CD4-positive, alpha-beta T cell treated with Interleukin-6 at 100 ng/mL for 8 hours (primary cell): Measurements from ENCODE around the gene ADGRG1.
"Not testable (repeated sequence)": the region's sequence is repeated elsewhere in the genome, so short reads cannot be mapped to it uniquely, and the experiment has no call there.

ENCODE experiments used
- DNase-seq: peaks from one replicate; pipeline ENCODE4 v3.0.0-alpha.2; 2020; ENCODE audit warnings: mixed read lengths, low spot score

ADGRG1 gene

GRCh38 chr16:57666353-57667047, 38.1 kb downstream of the ADGRG1 start:
- DNase-seq: no peak

- no peak for DNase-seq
These were observed 38.7 kb downstream of the ADGRG1 start for GRCh38 chr16:57667048-57667525.

- DNase-seq: no peak
These were observed 39.3 kb downstream of the ADGRG1 start for GRCh38 chr16:57667526-57668262.

GRCh38 chr16:57668263-57668571, 39.8 kb downstream of the ADGRG1 start, which contains the start of gene ADGRG3:
Gene ADGRG3, plus strand, starts transcription at chr16:57668306. Its CDS starts 42 bp downstream, at chr16:57668348.
- DNase-seq: no peak

GRCh38 chr16:57668630-57669475, 40.4 kb downstream of the ADGRG1 start:
- DNase-seq: no peak

GRCh38 chr16:57669476-57670162, 41.2 kb downstream of the ADGRG1 start:
- no peak for DNase-seq

- no peak for DNase-seq
These were observed 41.8 kb downstream of the ADGRG1 start for GRCh38 chr16:57670196-57670595.

GRCh38 chr16:57671451-57671850, 43.0 kb downstream of the ADGRG1 start:
- DNase-seq: not testable (repeated sequence)

GRCh38 chr16:57672416-57672815, 44.0 kb downstream of the ADGRG1 start:
- no peak for DNase-seq

GRCh38 chr16:57672824-57673223, 44.4 kb downstream of the ADGRG1 start:
- DNase-seq: no peak

GRCh38 chr16:57675741-57676551, 47.5 kb downstream of the ADGRG1 start:
- no peak for DNase-seq

GRCh38 chr16:57676553-57677085, 48.2 kb downstream of the ADGRG1 start:
- no peak for DNase-seq

GRCh38 chr16:57677622-57678369, 49.4 kb downstream of the ADGRG1 start:
- no peak for DNase-seq

GRCh38 chr16:57679016-57679415, 50.6 kb downstream of the ADGRG1 start:
- no peak for DNase-seq

- no peak for DNase-seq
These were observed 51.5 kb downstream of the ADGRG1 start for GRCh38 chr16:57679767-57680482.

- no peak for DNase-seq
These were observed 52.5 kb downstream of the ADGRG1 start for GRCh38 chr16:57680842-57681375.

GRCh38 chr16:57681950-57682728, 53.7 kb downstream of the ADGRG1 start:
- DNase-seq: no peak
